GM18873 (cell line): Measurements from ENCODE around the gene CCDC112.
"Not testable (repeated sequence)": the region's sequence is repeated elsewhere in the genome, so short reads cannot be mapped to it uniquely, and the experiment has no call there.

Source experiments
- ATAC-seq: cut with Tn5 transposase; IDR thresholded peaks from one replicate; pipeline ENCODE4 v1.9.1; 2021; ENCODE audit warnings: mild to moderate bottlenecking, moderate library complexity, moderate number of reproducible peaks; ENCODE audit not compliant: unreplicated experiment, low FRiP score

CCDC112 gene

GRCh38 chr5:115265220-115265619 is 31.2 kb downstream of the CCDC112 start:
- ATAC-seq: no peak

GRCh38 chr5:115264786-115265185 is 31.7 kb downstream of the CCDC112 start:
- ATAC-seq: no peak

GRCh38 chr5:115263078-115263380 is 33.4 kb downstream of the CCDC112 start:
- no peak for ATAC-seq

- ATAC-seq: peak; percentile 84
Measured at GRCh38 chr5:115262321-115263077, 34.0 kb downstream of the CCDC112 start, which contains the start of gene PGGT1B. Gene PGGT1B, minus strand, starts transcription at chr5:115262877. Its CDS starts 26 bp downstream, at chr5:115262851.

DNA sequence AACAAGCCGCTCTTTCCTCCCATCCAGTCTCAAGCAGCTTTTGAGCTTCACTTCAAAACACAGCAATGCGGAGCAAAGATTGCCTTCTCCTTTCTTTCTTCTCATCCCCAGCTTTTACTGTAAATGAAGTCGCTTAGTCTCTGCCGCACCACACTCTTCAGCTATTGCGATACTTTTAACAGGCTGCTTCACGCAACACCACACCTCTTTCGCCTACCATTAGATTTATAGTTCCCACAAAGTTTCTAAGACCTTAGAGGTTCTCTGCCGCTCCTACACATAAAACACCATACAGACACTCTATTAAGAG is 34.5 kb downstream of the CCDC112 start:
- ATAC-seq: peak; percentile 46

DNA sequence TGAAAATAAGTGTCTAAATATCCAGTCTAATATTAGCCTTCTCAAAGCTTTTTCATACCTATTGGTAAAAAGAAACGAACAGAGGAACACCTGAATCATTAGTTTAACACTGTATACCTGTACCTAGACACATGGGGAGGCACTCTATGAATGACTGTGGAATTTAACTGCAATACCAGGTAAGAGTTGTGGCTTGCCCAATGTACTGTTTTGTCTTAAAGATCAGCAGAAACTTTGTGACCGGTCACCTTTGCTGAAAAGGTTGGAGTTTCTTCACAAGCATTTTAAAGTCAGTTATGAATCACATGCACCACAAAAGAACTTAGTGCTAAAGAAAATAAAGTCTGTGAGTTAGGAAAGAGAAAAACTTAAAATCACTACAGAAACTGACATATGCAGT is 36.2 kb downstream of the CCDC112 start:
- no peak for ATAC-seq

DNA sequence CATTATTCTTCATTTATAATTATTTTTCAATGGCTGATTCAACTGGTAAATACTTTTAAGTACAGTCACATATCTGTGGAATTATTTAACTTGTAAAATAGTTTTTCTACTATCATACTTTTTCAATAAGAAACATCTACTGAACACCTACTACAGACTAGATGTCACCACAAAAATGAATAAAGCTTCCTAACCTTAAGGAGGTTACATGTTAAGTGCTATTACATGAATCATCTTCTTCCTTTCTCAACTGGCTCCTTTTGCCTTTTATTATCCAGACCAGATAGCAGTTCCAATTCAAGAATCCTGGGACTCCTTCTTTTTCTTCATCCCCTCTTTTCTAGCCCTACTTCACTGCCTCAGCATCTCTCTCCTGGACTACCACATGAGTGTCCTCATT is 38.5 kb downstream of the CCDC112 start:
- no peak for ATAC-seq

GRCh38 chr5:115249379-115249778 is 47.1 kb downstream of the CCDC112 start:
- ATAC-seq: not testable (repeated sequence)

DNA sequence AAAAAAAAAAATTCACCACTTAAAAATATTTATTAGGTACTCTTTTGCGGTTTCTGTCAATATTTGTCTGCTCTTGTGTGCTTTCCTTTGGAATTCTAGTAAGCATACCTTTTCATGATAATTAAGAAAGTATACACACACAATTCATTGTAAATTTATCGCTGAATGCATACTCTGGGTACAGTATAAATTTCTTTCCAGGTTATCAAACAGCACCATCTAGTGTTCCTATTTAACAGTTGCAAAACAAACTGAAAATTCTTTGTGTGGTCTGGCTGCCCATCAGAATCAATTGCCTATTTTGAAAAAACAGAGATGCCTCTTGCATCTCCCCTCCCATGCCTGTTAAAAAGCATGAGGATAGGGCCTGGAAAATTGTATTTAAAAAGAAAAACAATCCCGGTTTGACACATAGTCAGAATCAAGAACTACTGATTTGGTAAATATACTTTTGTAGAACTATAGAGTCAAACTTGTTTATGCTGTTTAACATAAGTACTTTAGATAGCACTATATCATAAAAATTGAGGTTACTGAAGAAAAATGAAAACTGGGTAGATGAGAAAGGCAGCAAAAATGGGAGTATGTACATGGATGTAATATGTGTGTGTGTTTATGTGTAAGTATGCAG is 50.0 kb downstream of the CCDC112 start:
- ATAC-seq: peak; percentile 66

DNA sequence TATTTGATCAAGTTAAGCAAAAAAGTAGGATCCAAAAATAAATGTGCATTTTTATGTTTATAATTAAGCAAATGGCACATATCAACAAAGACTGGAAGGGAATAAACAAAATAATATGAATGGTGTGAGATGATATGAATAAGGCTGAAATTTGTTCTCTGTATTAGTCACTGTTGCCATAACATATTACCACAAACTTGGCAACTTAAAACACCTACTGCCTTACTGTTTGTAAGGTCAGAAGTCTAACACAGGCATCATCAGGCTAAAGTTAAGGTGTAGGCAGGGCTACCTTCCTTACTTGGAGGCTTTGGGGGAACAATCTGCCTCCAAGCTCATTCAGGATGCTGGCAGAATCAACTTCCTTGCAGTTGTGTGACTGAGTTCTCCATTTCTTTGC is 53.0 kb downstream of the CCDC112 start:
- ATAC-seq: peak; percentile 59

DNA sequence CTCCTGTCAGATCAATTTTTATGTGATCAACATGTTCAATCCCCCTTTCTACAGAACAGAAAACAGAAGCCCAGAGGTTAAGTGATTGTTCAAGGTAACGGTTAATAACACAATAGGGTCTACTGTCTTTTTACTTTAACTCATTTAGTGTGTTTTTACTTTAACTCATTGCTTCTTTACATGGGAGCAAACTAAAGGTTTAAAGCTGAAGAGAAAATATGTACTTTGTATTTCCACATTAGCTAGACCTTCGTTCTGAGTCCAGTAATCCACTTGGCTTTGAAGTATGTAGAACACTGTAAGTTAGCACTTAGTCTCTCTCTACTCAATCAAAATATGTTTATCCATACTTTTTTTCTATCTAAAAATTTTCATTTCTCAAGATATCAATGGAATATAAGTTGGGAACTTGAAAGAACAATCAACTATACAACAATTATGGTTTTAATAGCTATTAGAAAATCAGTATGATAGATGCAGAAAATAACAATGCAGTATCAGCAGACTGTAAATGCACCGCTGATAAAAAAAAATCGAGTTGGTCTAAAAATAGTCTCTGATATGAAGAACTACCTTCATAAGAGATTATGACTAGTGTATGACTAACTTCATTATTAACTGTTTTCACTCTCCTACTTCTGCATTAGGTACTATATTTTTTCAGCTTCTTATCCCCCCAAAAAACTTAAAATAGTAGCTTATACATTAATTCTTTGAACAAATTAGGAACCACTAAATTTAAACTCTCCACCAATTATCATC is 54.4 kb downstream of the CCDC112 start:
- no peak for ATAC-seq

GRCh38 chr5:115237066-115237465 is 59.4 kb downstream of the CCDC112 start:
- no peak for ATAC-seq

- ATAC-seq: no peak
Measured at GRCh38 chr5:115236599-115236998, 59.9 kb downstream of the CCDC112 start.

- ATAC-seq: no peak
Measured at GRCh38 chr5:115231598-115231997, 64.9 kb downstream of the CCDC112 start.

DNA sequence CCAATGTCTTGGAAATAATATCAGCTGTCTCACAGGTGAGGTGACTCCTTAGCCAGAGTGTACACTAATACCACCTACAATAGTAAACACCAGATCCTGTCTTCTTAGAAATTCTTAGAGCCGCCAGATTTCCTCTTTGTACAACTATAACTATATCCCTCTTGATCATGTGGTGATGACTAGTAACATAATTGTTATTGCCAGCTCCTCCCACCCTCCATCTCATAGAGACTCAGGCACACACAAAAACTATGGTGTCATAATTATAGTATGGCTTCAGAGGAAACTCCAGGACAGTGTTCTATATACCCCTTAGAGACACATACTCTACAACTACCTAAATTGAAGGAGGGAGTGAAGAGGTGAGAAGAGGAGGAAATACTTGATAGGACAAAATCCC is 66.8 kb downstream of the CCDC112 start:
- no peak for ATAC-seq

- ATAC-seq: no peak
Measured at GRCh38 chr5:115227281-115227680, 69.2 kb downstream of the CCDC112 start.
